NCI-H2171 (cell line): ENCODE measurements around the gene PARP4.
"Not testable (repeated sequence)": the region's sequence is repeated elsewhere in the genome, so short reads cannot be mapped to it uniquely, and the experiment has no call there.

ENCODE experiments used
- DNase-seq: peaks from one replicate; lab custom pipeline; 2025; lab: John Stamatoyannopoulos, UW

The PARP4 gene

DNA sequence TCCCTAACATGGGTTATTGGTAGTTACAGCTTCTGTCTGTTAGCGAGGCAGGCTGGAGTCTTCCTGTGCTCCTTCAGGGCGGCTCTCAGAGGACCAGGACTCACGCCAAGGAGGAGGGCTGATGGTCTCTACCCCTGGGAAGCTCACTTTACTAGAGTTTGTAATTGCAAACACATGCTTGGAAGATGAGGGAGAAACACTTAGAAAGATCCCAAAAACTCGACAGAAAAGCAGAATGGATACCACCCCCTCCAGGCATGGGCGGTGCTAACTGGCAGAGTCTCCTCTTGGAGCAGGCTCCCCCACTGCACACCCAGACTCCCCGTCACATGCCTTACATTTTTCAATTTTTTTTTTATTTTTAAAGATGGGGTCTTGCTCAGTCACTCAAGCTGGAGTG is 62.0 kb downstream of the PARP4 start:
- no peak for DNase-seq

DNA sequence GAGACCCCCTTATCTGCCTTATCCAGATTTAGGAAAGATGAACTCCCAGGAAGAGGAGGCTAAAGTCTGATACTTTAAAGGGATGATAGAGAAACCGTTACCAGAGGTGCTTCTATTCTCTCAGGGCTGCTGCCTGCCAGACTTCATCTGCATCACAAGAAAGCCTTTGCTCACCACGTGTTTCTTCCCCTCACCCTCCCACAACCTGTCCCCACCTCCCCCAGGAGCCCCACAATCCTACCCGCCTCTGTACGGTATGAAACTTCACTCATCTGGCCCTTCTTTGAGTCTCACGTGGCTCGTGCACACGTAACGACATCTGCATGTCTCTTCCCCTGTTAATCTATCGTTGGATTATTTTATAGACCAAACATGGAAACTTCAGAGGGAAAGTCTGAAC is 67.7 kb downstream of the PARP4 start:
- not testable (repeated sequence) for DNase-seq

DNA sequence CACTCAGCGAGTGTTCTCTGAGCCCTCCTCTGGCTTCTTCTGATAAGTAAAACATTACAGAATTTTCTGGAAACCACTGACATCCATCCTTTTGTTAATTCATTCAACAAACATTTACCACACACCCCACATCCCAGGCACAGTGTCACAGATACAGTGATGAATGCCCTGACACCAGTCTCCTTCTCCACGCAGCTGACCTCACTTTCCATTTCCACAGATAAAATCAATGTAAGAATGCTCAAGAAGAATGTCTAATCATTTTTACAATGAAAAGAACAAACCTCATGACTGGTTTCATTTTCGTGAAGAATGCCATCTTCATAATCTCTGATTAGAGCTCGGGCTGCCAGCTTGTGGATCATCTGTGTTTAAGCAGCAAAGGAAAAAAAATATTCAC is 69.2 kb downstream of the PARP4 start:
- DNase-seq = no peak

DNA sequence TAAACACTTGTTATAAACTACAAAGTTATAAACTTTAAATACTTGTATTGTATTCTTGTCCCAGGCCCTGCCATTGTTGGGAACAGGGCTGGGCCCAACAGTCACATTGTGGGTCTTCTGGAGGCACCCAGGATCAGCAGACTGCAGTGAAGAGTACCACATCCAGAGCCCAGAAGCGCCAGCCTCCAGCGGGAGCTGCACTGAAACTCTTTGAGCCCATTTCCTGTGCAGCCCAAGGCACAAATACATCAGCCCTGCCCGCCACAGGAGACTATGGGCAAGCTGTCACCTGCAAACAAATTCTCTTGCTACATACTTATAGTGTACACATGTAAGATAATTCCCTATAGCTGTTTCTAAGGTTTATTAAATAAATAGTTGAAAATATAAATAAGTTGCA is 86.5 kb downstream of the PARP4 start:
- DNase-seq = not testable (repeated sequence)

DNA sequence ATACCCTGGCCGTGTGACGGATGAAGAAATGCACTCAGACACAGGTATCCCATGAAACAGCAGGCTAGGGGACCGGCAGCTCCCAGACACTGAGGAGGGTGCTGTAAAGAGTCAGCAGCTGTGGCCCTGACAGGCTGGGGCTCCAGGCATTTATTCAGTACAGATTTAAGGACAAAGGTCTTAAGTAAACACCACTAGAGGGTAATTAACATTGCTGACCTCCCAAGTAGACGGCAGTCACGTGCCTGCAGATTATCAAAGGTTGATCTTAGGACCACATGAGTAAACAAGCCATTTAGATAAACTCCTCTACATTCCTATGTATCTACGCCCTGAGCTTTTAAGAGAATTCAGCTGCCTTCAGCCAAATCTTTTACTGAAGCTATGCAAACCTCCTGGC is 92.9 kb downstream of the PARP4 start:
- DNase-seq = not testable (repeated sequence)

DNA sequence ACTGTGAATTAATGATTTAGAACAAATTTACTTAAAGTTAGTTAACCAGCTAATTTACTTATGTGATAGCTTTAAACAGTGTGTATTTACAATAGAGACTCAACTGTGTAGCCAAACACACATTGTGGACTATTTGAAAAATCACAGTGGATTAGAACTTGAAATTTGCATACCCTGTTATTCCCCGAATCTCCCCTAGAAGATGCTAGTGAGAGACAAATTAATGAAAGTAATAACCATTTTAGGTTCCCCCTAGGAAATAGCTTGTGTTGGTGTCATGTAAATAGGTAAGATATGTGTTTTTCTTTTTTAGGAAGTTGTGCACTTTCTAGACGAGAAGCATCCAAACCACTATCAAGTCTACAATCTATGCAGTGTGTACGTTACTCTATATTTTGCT is 104.7 kb downstream of the PARP4 start:
- no peak for DNase-seq

DNA sequence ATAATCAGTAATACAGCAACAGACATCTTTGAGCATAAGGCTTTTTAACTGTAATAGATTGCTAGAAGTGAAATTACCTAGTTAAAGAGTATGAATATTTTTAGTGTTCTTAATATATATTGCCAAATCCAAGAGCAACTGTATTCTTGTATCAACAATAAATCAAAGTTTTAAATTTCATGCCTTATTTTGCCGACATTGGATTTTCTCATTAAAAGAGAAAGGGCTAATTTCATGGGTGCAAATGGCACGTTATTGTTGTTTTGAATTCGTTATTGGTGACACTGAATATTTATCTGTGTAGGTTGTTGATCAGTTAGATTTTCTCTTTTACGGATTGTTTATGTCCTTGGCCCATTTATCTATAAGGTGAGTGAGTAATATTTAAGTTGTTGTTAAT is 106.1 kb downstream of the PARP4 start:
- DNase-seq = no peak

DNA sequence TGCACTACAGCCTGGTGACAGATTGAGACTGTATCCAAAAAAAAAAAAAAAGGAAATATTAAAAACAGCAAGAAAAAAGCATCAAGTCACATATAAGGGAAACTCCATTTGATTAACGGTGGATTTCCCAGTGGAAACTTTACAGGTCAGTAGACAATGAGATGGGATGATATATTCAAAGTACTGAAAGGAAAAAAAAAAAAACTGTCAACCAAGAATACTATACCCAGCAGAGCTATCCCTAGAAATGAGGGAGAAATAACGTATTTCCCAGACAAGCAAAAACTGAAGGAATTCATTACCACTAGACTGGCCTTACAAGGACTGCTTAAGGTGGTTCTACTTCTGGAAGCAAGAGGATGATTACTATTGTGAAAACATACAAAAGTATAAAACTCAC is 115.8 kb downstream of the PARP4 start:
- no peak for DNase-seq

DNA sequence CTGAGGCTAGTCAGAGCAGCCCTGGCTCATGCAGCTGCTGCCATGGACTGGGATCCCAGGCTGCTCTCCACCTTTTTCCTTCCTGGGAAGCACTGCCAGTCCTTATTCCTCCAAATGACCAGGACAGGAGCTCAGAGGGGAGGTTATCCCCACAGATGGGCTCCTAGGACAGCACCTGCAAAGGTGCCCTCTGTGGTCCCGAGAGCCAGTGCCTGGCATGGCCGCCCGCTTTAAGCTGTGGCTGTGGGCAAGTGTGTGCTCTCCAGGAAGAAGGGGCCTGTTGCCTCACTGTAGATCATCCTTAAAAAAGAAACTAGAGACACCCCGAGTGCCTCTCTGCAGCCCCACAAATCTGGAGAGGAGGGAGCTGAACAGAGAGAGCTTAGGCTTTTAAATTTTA is 119.6 kb downstream of the PARP4 start:
- DNase-seq = no peak

DNA sequence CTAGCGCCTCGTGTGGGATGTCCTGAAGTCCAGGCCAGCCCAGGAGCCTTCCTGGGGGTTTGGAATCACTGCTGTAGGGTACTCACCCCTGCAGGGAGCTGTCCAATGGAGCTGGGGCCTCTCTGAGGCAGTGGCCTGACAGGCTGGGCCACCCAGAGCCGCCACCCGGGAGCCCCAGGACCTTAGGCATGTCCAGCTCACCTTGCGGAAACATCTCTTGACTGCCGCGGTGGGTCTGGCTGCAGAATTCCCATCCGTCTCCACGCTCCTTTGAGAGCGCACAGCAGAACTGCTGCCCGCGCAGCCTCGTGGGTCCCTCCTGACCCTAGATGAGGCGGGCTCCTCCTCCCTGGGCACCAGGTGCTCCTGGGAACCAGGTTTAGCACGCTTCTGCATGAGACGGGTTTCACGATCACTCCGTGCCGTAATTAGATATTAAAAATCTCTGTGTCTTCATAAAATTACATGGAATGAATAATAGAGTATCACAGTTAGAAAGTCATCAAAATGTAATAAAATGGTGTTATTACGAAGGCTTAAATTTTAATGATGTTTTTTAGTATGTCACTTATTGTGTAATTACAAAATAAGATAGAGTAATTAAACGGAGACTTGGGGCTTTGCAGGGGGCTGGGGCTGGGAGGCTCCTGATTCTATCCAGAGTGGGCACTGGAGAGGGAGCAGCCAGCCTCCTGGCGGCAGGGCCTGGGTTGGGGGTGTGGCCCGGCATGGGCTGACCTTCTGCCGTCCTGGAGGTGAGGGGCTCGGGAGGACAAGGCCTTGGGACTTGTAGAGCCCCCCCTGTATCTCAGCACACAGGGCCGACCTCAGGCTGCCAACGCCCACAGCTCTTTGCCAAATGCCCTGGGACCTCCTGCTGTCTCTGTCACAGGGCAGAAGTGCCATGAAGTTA is 120.6 kb downstream of the PARP4 start:
- not testable (repeated sequence) for DNase-seq

DNA sequence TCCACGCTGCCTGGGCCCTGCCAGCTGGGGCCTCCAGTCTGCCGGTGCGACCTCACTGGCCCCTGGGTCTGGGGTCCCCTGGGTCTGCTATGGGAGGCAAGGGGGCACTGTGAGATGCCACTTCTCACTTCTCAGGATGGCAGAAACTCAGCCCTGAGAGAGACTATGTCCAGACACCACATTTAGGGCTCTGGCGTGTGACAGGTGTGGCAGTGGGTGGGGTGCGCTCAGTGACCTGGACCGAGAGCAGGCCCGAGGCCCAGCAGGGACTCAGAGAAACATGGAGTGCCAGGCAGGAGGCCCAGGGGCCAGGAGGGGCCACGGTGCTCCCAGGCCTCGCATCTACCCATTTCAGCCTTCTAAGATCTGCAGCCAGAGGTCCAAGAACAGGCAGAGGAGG is 121.8 kb downstream of the PARP4 start:
- not testable (repeated sequence) for DNase-seq

DNA sequence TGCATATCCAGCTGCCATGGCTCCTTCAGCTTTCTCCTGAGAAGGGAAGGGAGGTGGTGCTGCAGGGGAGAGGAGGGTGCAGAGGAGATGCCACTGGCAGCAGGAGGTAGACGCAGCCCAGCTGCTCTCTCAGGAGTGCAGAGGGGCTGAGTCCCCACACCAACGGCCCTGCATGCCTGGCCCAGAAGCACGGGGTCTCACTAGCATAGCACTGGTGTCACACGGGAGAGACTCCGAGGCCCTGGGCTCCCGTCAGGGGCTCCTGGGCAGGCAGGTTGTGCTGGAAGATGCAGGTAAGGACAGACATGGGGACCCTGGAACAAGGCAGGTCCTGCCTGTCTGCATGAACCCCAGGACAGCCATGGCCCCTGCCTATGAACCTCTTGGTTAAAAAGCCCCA is 123.1 kb downstream of the PARP4 start:
- no peak for DNase-seq

DNA sequence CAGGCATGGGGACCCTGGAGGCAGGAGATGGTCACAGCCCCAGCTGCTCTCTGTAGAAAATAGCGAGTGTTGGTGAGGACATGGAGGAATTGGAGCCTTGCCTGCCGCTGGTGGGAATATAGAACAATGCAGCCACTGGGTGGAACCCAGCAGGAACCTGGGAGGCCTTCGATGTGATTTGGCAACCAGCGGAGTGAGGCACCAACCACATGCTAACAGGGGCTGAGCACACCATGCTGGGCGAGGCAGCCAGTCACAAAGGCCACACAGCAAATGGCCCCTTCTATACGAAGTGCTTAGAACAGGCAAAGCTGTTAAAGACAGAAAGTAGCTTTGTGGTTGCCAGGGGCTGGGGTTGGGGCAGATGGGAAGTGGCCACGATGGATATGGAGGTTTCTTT is 123.8 kb downstream of the PARP4 start:
- not testable (repeated sequence) for DNase-seq

DNA sequence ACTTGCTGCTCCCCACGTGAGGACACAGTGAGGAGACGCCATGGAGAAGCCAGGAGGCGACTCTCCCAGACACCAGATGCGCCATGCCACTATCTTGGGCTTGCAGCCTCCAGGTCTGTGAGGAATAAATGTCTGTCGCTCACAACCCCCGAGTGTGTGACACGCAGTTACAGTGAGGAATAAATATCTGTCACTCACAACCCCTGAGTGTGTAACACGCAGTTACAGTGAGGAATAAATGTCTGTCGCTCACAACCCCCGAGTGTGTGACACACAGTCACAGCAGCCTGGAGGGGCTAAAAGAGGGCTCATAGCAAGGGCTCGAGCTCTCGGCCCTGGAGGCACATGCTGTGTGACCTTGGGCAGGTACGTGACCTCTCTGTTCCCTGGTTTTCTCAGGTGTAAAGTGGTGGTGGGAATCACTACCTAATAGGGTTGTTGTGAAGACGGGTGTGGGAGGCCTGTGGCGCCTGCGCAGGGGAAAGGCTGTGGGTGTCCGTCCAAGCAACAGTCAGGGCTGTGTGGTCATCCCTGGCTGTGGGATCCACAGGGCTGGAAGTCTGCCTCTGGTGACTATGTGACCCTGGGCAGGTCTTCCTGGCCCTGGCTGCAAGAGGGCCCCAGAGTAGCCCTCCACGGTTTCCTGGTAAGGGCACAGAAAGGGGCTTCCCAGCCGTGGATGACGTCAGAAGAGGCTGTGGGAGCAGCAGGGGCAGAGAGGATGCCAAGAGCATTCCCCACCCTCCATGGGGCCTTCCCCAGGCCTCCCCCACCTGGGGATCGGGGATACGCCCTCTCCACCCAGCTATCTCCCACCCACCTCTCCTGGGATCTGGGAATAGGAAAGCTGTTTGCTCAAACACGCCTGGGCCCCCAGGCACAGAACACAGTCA is 125.5 kb downstream of the PARP4 start:
- no peak for DNase-seq

DNA sequence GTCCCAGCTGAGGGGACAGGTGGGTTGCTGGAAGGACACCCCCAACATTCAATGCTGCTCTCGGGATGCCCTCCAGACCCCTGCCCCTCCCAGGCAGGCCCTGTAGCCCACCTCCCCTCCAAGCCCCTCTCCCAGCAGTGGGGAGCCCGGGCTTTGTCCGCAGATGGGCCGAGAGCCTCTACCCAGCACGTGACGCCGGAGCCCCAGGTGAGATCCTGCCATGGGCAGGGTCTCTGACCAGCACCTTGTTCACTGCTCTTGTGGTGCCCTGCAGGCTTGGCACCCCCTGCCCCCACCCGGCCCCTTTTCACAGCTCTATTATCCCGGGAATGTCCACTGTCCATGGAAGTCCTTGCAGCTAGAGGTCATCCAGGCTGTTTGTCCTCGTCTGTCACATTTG is 126.7 kb downstream of the PARP4 start:
- no peak for DNase-seq

DNA sequence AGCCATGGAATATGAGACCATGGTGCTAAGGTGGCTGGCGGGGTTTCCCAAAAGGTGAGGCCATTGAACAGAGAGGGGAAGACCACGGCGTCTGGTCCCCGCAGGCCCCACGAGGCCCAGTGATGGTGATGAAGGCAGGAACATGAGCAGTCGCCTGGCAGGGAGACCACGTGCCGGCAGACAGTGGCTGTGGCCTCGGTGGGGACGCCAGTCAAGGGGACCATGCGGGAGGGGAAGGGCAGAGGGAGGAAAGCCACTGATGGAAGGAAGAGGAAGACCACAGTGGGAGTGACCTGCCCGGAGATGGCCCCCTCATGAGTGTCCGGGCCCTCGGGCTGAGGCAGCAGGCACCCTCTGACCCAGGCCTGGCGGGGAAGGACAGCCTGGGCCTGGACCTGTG is 127.6 kb downstream of the PARP4 start:
- DNase-seq = not testable (repeated sequence)

DNA sequence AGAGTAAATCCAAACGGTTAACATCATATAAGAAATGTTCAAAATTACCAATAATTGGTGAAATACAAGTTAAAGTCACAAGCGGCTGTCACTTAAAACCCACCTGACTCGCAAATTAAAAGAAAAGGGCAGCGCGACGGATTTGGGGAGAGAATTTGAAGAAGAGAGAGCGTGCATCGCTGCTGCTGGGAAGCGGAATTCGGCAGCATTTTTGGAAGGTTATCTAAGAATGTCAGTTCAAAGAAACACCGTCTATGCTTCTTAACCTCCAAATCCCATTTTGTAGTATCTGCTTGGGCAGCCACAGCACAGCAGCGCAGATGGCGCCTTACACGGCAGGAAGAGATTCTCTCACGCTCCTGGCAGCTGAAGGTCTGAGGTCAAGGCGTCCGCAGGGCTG is 128.5 kb downstream of the PARP4 start:
- DNase-seq = not testable (repeated sequence)

DNA sequence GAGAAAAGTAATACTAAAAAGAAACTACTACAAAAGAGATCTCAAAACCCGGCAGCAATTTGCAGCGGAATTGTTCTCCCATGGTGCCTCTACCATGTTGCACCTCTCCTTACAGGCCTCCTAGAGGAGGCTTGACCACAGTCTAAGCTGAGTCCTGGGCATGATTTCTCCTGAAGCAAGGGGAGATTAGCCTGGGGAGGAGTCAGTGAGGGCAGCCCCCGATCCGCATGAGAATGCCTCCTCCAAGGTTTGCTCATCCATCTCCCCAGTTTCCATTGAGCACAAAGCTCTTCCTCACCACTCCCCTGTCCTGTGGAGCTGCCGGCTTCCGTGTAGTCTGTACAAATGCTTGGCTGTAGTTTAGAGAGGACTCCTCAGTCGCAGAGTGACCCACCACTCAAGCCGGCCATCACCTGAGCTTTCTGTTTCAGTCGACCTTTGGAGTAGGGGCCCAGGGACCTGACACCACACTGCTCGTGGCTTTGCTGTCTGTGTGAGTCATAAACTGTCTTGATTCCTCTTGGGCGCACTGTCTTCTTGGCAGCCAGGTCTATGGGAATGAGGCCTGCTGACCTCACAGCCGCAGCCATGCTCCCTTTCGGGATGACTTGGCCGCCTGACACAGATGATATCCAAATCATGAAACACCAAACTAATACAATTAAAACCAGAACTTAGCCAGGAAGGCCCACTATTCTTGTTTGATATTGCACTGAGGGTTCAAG is 130.9 kb downstream of the PARP4 start:
- no peak for DNase-seq

DNA sequence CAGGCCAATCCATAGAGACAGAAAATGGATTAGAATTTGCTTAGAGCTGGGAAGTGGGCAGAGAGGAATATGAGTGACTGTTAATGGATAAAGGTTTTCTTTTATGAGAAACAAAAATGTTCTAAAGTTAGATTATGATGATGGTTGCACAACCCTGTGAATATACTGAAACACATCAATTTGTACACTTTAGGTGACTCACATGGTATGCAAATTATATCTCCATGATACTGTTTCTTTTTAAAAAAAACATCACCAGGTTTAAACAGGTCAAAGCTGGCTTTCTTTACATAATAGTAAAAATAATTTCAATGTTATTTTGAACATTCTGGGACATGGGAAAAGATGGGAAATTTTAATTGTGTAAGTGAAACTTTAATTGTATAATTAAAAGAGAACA is 131.7 kb downstream of the PARP4 start:
- DNase-seq = not testable (repeated sequence)

DNA sequence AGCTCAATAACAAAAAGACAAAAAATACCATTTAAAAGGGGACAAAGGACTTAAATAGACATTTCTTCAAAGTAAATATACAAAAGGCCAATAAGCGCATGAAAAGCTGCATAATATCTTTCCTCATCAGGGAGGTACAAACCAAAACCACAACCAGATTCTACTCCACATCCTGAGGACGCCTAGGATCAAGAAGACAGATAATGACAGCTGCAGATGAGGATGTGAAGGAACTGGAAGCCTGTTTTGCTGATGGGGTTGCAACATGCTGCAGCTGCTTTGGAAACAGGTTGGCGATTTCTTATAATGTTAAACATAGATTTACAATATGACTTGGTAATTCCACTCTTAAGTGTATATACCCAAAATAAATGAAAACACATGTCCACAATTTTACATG is 132.4 kb downstream of the PARP4 start:
- not testable (repeated sequence) for DNase-seq

DNA sequence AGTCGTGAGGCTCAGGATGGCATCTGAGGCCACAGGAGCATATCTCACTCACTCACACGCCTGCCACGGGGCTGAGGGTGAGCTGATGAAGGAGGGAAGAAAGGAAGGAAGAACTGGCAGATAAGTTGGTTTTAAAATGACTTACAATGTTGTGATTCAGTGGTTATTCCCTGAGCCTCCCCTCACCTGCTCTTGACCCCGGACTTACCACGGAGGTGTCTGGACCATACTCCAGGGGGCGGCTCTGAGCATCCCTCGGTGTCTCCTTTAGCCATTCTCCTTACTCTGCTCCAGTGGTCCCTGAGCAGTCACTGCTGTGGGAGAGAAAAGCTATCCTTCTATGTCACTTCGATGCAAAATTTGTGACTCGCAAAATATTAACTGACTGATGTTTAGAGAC is 141.3 kb downstream of the PARP4 start:
- DNase-seq = not testable (repeated sequence)
